ENCODE data around the gene SYTL4. TPM values are rescaled to one million over a fixed set of nuclear protein-coding genes. Genes with fewer than 3 reads are reported as not detected.
A peak's percentile ranks its signal among the peaks of the same experiment; 100 is the strongest.
"Not testable (repeated sequence)": the region's sequence is repeated elsewhere in the genome, so short reads cannot be mapped to it uniquely, and the experiment has no call there.

The SYTL4 gene
- total RNA-seq, 2 donors from 2014 or later: 25.7 to 39.3 TPM

DNA sequence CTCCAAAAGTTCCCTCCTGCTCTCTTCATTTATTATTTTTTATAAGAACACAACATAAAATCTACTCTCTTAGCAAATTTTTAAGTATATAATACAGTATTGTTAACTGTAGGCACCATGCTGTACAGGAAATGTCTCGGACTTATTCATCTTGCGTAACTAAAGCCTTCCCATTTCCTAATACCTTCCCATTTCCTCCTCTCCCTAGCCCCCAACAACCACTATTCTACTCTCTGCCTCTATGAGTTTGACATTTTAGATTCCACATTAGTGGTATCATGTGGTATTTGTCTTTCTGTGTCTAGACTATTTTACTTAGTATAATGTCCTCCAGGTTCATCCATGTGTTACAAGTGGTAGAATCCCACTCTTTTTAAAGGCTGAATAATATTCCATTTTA is 15.8 kb upstream of the SYTL4 start:
- Histone ChIP-seq H3K4me1 (replicated peaks) (peaks cover 3% of the 10 kb centered on the region), H3K27me3 (replicated peaks; ENCODE audit: insufficient read depth) (no peaks in the 10 kb centered on the region), H3K4me3 (no peak overlapping the region), H3K27ac (peak overlapping the region in 1 of 2 donors; percentile 81), H3K9me3 (no peaks in the 10 kb centered on the region), H3K36me3 (no peaks in the 10 kb centered on the region)
- no peak for DNase-seq (ENCODE audit: low spot score)
- TF ChIP-seq, protein P1, sequence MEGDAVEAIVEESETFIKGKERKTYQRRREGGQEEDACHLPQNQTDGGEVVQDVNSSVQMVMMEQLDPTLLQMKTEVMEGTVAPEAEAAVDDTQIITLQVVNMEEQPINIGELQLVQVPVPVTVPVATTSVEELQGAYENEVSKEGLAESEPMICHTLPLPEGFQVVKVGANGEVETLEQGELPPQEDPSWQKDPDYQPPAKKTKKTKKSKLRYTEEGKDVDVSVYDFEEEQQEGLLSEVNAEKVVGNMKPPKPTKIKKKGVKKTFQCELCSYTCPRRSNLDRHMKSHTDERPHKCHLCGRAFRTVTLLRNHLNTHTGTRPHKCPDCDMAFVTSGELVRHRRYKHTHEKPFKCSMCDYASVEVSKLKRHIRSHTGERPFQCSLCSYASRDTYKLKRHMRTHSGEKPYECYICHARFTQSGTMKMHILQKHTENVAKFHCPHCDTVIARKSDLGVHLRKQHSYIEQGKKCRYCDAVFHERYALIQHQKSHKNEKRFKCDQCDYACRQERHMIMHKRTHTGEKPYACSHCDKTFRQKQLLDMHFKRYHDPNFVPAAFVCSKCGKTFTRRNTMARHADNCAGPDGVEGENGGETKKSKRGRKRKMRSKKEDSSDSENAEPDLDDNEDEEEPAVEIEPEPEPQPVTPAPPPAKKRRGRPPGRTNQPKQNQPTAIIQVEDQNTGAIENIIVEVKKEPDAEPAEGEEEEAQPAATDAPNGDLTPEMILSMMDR (IDR thresholded peaks at IDR 0.05): no peak
- 84% methylated on average over 2 of the region's 2 CpGs for WGBS
- intact Hi-C loops (cut with DNase I): no loop called here

DNA sequence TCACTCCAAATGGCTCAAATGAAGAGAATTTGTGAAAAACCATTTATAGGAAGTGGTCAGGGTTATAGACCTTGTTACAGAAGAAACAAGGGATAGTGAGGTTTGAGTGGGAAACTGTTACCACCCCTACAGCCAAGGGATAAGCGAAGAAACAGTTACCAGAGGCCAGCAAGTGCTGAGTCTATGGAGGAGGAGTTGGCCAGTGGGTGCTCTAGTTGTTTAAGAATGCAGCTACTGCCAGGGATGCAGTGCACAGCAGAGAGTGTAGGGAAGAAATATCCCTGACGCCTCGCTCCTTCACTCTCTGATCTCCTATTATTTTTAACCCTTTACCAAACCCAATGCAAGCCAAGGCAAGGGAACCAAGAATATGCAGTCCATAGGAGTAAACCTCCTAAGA is 15.2 kb upstream of the SYTL4 start:
- no peaks in the 10 kb centered on the region for H3K27me3 ChIP-seq (replicated peaks; ENCODE audit: insufficient read depth)
- intact Hi-C loops (cut with DNase I): no loop called here
- TF ChIP-seq POLR2AphosphoS5 (IDR thresholded peaks at IDR 0.05): no peak
- TF ChIP-seq, protein P1 (IDR thresholded peaks at IDR 0.05): no peak
- TF ChIP-seq POLR2A (IDR thresholded peaks at IDR 0.05): no peak
- H3K4me3 ChIP-seq: no peak overlapping the region
- no peaks in the 10 kb centered on the region for H3K9me3 ChIP-seq
- no peak for DNase-seq (ENCODE audit: low spot score)
- peak overlapping the region; percentile 72 to 81 for H3K27ac ChIP-seq
- no peaks in the 10 kb centered on the region for H3K36me3 ChIP-seq
- 26% methylated on average over 3 of the region's 3 CpGs for WGBS
- H3K4me1 ChIP-seq (replicated peaks): peaks cover 3% of the 10 kb centered on the region

DNA sequence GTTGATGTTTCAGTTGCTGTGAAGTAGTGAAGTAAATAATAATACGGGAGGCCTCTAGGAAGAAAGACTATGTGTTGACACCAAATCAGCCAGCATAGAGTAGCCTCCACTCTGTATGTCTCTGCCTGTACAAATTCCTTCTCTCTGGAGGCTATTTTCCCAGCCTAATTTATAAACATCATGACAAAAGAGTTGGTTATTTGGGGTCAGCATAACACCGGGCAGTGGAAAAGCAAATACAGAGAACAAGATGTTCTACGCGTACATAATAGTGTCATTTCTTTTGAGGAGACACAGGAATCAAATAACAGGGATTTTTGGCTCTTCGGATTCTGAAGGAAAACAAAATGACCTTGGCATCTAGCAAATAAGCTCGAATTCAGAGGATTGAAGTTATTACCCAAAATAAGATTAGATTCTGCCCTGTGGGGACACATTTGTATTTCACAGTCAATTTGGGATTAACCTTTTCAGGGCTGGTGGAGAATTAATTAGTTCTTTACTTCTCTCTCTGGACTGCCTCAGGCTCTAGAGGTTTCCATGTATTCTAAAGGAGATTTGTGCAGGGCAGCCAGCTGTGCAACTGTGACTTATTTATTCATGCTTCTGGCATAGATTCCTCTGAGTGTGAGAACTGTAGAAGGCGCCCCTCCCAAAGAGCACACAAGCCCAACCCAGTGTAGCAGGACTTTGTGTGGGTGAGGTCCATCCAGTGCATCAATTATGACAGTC is 14.1 kb upstream of the SYTL4 start:
- intact Hi-C loops (cut with DNase I): no loop called here
- Histone ChIP-seq H3K4me1 (replicated peaks) (peaks cover 3% of the 10 kb centered on the region), H3K27ac (peak overlapping the region; percentile 72 to 81), H3K36me3 (no peaks in the 10 kb centered on the region), H3K4me3 (no peak overlapping the region), H3K9me3 (no peaks in the 10 kb centered on the region), H3K27me3 (replicated peaks; ENCODE audit: insufficient read depth) (no peaks in the 10 kb centered on the region)
- peak; percentile 66 for TF ChIP-seq POLR2AphosphoS5 (IDR thresholded peaks at IDR 0.05)
- TF ChIP-seq, protein P1 (IDR thresholded peaks at IDR 0.05): no peak
- DNase-seq (ENCODE audit: low spot score): peak; percentile 28
- WGBS: 23% methylated on average over 7 of the region's 7 CpGs

DNA sequence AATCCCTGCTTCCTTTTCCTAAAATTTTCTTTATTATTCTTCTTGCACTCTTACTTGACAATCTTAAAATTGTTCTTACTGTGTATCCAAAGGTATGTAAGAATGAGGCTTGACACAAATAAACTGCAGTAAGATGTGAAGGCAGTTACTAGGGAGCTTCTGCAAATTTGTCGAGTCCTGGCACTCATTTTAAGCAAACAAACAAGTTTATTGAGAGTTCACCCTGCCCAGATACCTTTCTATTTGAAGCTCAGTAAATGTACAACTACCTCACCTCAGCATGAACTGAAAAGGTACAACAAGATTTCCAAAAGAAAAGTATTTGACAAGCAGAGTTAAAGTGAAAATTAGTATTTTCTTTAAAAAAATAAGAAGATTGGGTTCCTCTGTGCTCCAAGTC is 13.3 kb upstream of the SYTL4 start:
- 0% methylated on average over 1 of the region's 1 CpG for WGBS
- no peak for DNase-seq (ENCODE audit: low spot score)
- H3K36me3 ChIP-seq: no peaks in the 10 kb centered on the region
- peaks cover 3% of the 10 kb centered on the region for H3K4me1 ChIP-seq (replicated peaks)
- intact Hi-C loops (cut with DNase I): no loop called here
- peak; percentile 57 for TF ChIP-seq POLR2AphosphoS5 (IDR thresholded peaks at IDR 0.05)
- TF ChIP-seq, protein P1 (IDR thresholded peaks at IDR 0.05): no peak
- no peak for TF ChIP-seq POLR2A (IDR thresholded peaks at IDR 0.05)
- H3K27ac ChIP-seq: peak overlapping the region; percentile 72 to 81
- H3K9me3 ChIP-seq: no peaks in the 10 kb centered on the region
- H3K4me3 ChIP-seq: no peak overlapping the region
- no peaks in the 10 kb centered on the region for H3K27me3 ChIP-seq (replicated peaks; ENCODE audit: insufficient read depth)

DNA sequence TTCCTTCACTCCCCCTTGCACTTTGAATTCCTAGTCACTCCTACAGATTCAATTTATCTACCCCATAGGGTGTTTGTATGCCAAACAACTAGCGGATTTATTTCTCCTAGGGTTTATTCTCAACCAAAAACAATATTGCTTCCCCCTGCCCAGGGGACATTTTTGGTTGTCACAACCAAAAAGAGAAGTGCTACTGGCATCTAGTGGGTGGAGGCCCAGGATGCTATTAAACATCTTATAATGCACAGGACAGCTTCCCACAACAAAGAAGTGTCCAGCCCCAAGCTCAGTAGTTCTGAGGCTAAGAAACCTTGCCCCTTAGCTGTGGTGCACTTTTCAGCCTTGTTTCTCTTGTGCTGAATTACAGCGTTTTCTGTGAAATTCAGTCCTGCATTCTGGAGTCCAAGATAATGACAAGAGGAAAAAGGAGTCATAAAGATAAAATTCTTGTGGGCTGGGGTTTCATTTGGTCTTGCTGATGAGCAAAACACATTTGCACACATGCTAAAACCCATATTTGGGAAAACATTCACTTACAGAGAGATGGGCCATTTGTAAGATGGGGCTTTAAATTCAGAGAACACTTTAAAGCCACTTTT is 11.2 kb upstream of the SYTL4 start:
- Histone ChIP-seq H3K9me3 (no peaks in the 10 kb centered on the region), H3K4me1 (replicated peaks) (peaks cover 3% of the 10 kb centered on the region), H3K27me3 (replicated peaks; ENCODE audit: insufficient read depth) (no peaks in the 10 kb centered on the region), H3K27ac (no peak overlapping the region), H3K4me3 (no peak overlapping the region), H3K36me3 (no peaks in the 10 kb centered on the region)
- intact Hi-C loops (cut with DNase I): no loop called here
- no peak for DNase-seq (ENCODE audit: low spot score)
- TF ChIP-seq POLR2AphosphoS5 (IDR thresholded peaks at IDR 0.05) (no peak), POLR2A (IDR thresholded peaks at IDR 0.05) (no peak)
- TF ChIP-seq, protein P1 (IDR thresholded peaks at IDR 0.05): no peak
- WGBS: 46% methylated on average over 2 of the region's 2 CpGs

DNA sequence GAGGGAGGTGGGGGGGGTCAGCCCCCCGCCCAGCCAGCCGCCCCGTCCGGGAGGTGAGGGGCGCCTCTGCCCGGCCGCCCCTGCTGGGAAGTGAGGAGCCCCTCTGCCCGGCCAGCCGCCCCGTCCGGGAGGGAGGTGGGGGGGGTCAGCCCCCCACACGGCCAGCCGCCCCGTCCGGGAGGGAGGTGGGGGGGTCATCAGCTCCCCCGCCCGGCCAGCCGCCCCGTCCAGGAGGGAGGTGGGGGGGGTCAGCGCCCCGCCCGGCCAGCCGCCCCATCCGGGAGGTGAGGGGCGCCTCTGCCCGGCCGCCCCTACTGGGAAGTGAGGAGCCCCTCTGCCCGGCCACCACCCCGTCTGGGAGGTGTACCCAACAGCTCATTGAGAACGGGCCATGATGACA is 7.9 kb downstream of the SYTL4 start:
- not testable (repeated sequence) for H3K27me3 ChIP-seq (replicated peaks; ENCODE audit: insufficient read depth)

More for the DNA sequence above, 7.9 kb downstream of the SYTL4 start:
- H3K36me3 ChIP-seq; H3K4me3 ChIP-seq; H3K9me3 ChIP-seq; DNase-seq (ENCODE audit: low spot score); intact Hi-C loops (cut with DNase I); H3K4me1 ChIP-seq (replicated peaks); H3K27ac ChIP-seq: not testable (repeated sequence)
- WGBS: no CpG with 5 or more reads among the region's 30 CpGs
